ENCODE results near the gene CEACAM19.
"Not testable (repeated sequence)": the region's sequence is repeated elsewhere in the genome, so short reads cannot be mapped to it uniquely, and the experiment has no call there.

The CEACAM19 gene

GRCh38 chr19:44675521-44675920 lies 4.2 kb downstream of the CEACAM19 start:
- DNase-seq (ENCODE audit: low read depth), result no peak

- DNase-seq (ENCODE audit: low read depth), result no peak
Observed at GRCh38 chr19:44677019-44677811, 5.9 kb downstream of the CEACAM19 start.

- no peak for DNase-seq (ENCODE audit: low read depth)
Observed at GRCh38 chr19:44680536-44680935, 9.3 kb downstream of the CEACAM19 start.

- DNase-seq (ENCODE audit: low read depth), result no peak
Observed at GRCh38 chr19:44681992-44682790, 10.9 kb downstream of the CEACAM19 start.

- no peak for DNase-seq (ENCODE audit: low read depth)
Observed at GRCh38 chr19:44682807-44683206, 11.5 kb downstream of the CEACAM19 start.

- no peak for DNase-seq (ENCODE audit: low read depth)
Observed at GRCh38 chr19:44683434-44684210, 12.3 kb downstream of the CEACAM19 start.

- DNase-seq (ENCODE audit: low read depth), result not testable (repeated sequence)
Observed at GRCh38 chr19:44684396-44684795, 13.1 kb downstream of the CEACAM19 start.

- DNase-seq (ENCODE audit: low read depth), result no peak
Observed at GRCh38 chr19:44684892-44685863, 13.9 kb downstream of the CEACAM19 start.

- no peak for DNase-seq (ENCODE audit: low read depth)
Observed at GRCh38 chr19:44685877-44686276, 14.6 kb downstream of the CEACAM19 start.

- no peak for DNase-seq (ENCODE audit: low read depth)
Observed at GRCh38 chr19:44686896-44687295, 15.6 kb downstream of the CEACAM19 start.

- DNase-seq (ENCODE audit: low read depth), result no peak
Observed at GRCh38 chr19:44687888-44688287, 16.6 kb downstream of the CEACAM19 start.

GRCh38 chr19:44689290-44690130 lies 18.2 kb downstream of the CEACAM19 start:
- peak; percentile 63 for DNase-seq (ENCODE audit: low read depth)

- DNase-seq (ENCODE audit: low read depth), result no peak
Observed at GRCh38 chr19:44690131-44690440, 18.8 kb downstream of the CEACAM19 start.

- no peak for DNase-seq (ENCODE audit: low read depth)
Observed at GRCh38 chr19:44692379-44692721, 21.1 kb downstream of the CEACAM19 start.

GRCh38 chr19:44694184-44694579 lies 22.9 kb downstream of the CEACAM19 start:
- no peak for DNase-seq (ENCODE audit: low read depth)

GRCh38 chr19:44696939-44697669 lies 25.8 kb downstream of the CEACAM19 start:
- no peak for DNase-seq (ENCODE audit: low read depth)

- DNase-seq (ENCODE audit: low read depth), result no peak
Observed at GRCh38 chr19:44697670-44698034, 26.4 kb downstream of the CEACAM19 start.

GRCh38 chr19:44698492-44699201 lies 27.4 kb downstream of the CEACAM19 start, which contains the start of gene CEACAM16:
CEACAM16 (plus strand) TSS chr19:44699151; CDS start chr19:44701457, 2,306 bp downstream.
- no peak for DNase-seq (ENCODE audit: low read depth)

GRCh38 chr19:44700547-44700946 lies 29.3 kb downstream of the CEACAM19 start:
- no peak for DNase-seq (ENCODE audit: low read depth)

All from stimulated activated CD4-positive, alpha-beta T cell treated with anti-CD3 and anti-CD28 coated beads, Interleukin-2, amount 100 ng/mL, for 4 hours (primary cell).